GM18861 (cell line): ENCODE results near the gene KRT10.
"Not testable (repeated sequence)": the region's sequence is repeated elsewhere in the genome, so short reads cannot be mapped to it uniquely, and the experiment has no call there.

Source experiments
- ATAC-seq: cut with Tn5 transposase; IDR thresholded peaks from one replicate; pipeline ENCODE4 v1.9.1; 2021; ENCODE audit not compliant: unreplicated experiment

The KRT10 gene

DNA sequence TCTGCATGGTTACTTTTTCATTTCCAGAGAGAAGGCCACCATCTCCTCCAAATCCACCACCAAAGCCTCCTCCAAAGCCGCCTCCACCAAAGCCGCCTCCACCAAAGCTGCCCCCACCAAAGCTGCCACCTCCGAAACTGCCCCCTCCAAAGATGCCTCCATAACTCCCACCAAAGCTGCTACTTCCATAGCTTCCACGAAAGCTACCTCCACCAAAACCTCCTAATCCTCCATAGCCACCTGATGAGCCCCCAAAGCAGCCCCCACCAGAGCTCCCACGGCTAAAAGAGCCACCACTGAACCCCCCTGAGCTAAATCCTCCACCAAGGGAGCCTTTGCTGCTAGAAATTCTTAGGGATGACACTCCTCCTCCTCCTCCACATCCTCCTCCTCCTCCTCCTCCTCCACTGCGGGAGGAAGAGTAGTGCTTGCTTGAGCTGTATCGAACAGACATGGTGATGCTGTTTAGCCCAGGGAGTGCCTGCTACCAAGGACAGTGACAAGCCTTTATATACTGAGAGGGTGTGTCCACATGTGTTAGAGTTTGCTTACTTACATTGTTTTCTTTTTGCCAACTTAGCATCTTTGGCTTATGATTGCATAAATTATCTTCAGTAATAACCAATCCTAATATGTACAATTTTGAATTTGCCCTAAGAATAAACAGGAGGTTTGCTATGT lies at the start of gene KRT10:
Gene KRT10, minus strand, starts transcription at position 483 of the 681 bp plus-strand sequence. Its CDS starts 29 bp downstream, at position 454.
- ATAC-seq, result no peak

GRCh38 chr17:40871316-40871715 lies 48.9 kb upstream of the KRT10 start:
- no peak for ATAC-seq

DNA sequence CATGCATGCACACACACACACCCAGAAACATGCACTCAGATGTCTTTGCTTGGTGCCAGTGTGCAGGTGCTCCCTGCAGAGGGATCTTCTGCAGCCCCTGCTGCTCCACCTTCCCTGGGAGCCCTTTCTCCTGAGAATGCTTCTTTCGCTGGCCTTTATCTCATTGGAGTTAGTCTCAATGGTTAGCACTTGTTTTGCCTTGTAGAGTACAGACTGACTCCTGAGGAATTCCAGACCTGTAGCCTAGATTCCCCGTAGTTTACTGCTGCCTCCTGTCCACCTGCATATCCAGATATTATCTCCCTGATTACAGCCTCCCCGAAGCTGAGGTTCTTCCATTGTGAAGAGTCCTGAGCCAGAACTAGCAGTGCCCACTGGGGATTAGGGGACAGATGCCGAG lies 47.7 kb upstream of the KRT10 start:
- ATAC-seq, result no peak

- no peak for ATAC-seq
Measured at GRCh38 chr17:40866838-40867237, 44.4 kb upstream of the KRT10 start, which contains the start of gene KRT12. Gene KRT12 (minus strand): TSS chr17:40867223. CDS start chr17:40867186, 37 bp downstream.

GRCh38 chr17:40864661-40865390 lies 42.4 kb upstream of the KRT10 start:
- no peak for ATAC-seq

- ATAC-seq, result no peak
Measured at GRCh38 chr17:40862985-40863733, 40.7 kb upstream of the KRT10 start.

DNA sequence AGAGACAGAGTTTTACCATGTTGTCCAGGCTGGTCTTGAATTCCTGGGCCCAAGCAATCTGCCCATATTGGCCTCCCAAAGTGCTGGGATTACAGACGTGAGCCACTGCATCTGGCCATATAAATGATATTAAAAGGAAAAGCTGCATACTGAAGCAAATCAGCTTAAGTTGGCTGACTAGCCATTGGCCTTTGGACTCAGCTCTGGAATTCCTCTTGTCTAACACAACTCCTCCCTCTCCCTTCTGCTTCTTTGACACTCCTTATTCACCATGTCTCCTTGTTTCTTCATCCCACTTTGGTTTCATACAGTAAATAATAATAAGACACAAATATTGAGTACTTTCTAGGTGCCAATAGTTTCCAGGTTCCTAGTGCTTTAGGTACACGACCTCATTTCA lies 37.1 kb upstream of the KRT10 start:
- no peak for ATAC-seq

DNA sequence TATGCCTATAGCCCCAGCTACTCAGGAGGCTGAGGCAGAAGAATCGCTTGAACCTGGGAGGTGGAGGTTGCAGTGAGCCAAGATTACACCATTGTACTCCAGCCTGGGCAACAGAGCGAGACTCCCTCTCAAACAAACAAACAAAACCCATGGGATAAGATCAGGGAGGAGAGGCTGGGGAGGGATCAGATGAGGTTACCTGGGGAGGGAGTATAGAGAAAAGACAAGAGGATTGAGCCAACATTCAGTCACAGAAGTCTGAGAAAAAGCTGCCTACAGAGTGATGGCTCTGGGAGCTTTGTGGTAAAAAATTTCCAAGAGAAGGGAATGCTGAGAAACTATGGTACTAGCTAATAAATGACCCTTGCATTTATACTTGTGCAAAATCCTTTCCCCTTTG lies 36.3 kb upstream of the KRT10 start:
- not testable (repeated sequence) for ATAC-seq

DNA sequence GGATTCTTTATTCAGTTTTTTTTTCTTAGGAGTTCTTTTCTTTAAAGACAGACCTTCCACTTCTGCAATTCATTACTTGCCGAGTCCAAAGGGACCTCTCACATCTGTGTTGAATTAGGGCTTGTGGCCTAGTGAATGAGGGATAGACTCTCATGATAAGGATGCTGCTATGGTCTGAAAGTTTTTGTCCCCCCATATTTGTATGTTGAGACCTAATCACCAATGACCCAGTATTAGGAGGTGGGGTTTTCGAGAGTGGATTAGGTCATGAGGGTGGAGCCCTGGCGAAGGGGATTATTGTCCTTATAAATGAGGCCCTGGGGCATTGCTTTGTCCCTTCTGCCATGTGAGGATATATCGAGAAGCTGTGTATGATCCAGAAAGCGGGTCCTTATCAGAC lies 35.1 kb upstream of the KRT10 start:
- ATAC-seq, result no peak

GRCh38 chr17:40854175-40854814 lies 31.9 kb upstream of the KRT10 start:
- ATAC-seq, result no peak

DNA sequence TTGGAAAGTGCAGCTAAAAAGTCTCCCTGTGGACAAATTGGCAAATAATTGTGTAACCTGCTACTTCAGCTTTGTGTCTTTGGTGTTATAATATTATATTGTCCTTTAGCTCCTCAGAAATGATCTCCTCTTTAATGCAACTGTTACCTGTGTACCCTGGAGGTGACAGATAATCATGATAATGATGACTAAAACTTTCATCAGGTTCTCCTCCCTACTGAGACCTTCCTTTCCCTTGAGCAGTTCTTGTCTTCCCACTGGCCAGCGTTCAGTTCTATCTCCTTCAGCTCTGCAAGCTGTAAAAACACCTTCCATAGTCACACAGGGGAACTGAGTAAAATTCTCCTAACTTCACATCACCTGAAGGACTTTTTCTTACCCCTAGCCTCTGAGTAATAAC lies 29.9 kb upstream of the KRT10 start:
- no peak for ATAC-seq

- ATAC-seq, result no peak
Measured at GRCh38 chr17:40850293-40850972, 28.0 kb upstream of the KRT10 start.

GRCh38 chr17:40849723-40850122 lies 27.3 kb upstream of the KRT10 start:
- ATAC-seq, result no peak

GRCh38 chr17:40848583-40849235 lies 26.3 kb upstream of the KRT10 start:
- no peak for ATAC-seq

- ATAC-seq, result no peak
Measured at GRCh38 chr17:40846515-40847144, 24.2 kb upstream of the KRT10 start.

DNA sequence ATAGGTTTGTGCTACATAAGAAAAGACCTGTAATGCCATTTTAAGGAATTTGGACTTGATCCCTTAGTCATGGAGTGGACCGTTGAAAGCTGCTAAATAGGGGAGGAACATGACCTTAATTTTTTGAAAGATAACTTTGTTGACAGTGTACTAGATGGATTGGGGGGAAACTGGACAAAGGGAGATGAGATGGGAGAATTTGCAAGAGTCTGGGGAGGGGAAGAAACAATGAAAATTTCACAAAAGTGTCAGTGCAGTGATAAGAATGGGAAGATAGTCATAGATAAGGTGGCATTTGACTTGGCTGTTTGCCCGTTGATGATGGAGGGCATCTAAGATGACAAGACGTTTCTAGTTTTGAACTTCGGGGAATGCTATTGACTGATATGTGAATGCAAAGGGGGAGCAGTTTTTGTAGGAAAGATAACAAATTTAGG lies 22.3 kb upstream of the KRT10 start:
- ATAC-seq, result no peak

- ATAC-seq, result no peak
Measured at GRCh38 chr17:40843242-40843641, 20.8 kb upstream of the KRT10 start.

- ATAC-seq, result no peak
Measured at GRCh38 chr17:40841246-40841645, 18.8 kb upstream of the KRT10 start.

DNA sequence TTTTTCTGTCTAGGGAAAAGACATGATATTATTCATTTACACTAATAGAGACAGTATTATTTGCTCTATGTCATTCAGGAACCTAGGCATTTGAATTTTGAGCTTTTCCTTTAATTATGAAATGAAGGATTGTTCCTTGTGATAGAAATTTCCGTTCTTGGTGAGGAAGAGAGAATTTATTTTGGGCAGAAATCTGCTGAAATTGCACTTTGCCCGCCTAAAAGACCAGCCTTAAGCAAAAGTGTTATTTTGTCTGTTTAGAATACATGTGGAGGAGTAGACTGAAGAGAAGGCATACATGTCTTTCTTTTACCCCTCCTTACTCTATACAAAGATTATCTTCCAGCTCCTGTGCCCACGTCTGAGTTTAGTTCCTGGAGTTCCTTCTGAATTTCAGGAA lies 16.8 kb upstream of the KRT10 start:
- no peak for ATAC-seq

- no peak for ATAC-seq
Measured at GRCh38 chr17:40836020-40836419, 13.6 kb upstream of the KRT10 start.
